MM.1S (cell line): Measurements from ENCODE around the gene CMPK1.

Experiments
- EZH2 ChIP-seq: fragments of 300-600 bp; sonication (generic); optimal IDR thresholded peaks from 2 replicates; pipeline ENCODE3; 2017; ENCODE audit warnings: low read depth, mild to moderate bottlenecking, antibody characterized with exemption, low read length, mixed read lengths
- TF ChIP-seq, protein P1 (sequence below): fragments of 300-600 bp; sonication (generic); IDR thresholded peaks from 2 replicates; pipeline ENCODE4 v1.5.1; 2016; ENCODE audit warnings: antibody characterized with exemption, low read length, mixed read lengths

GRCh38 chr1:47325528-47325927 is 8.1 kb upstream of the CMPK1 start:
- TF ChIP-seq, protein P1, sequence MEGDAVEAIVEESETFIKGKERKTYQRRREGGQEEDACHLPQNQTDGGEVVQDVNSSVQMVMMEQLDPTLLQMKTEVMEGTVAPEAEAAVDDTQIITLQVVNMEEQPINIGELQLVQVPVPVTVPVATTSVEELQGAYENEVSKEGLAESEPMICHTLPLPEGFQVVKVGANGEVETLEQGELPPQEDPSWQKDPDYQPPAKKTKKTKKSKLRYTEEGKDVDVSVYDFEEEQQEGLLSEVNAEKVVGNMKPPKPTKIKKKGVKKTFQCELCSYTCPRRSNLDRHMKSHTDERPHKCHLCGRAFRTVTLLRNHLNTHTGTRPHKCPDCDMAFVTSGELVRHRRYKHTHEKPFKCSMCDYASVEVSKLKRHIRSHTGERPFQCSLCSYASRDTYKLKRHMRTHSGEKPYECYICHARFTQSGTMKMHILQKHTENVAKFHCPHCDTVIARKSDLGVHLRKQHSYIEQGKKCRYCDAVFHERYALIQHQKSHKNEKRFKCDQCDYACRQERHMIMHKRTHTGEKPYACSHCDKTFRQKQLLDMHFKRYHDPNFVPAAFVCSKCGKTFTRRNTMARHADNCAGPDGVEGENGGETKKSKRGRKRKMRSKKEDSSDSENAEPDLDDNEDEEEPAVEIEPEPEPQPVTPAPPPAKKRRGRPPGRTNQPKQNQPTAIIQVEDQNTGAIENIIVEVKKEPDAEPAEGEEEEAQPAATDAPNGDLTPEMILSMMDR, result no peak
- TF ChIP-seq EZH2, result no peak
